GM12878 (cell line): ENCODE data around the gene RELL2. TPM values are rescaled to one million over a fixed set of nuclear protein-coding genes. Genes with fewer than 3 reads are reported as not detected.

ENCODE experiments used
- BHLHE40 ChIP-seq, 2 experiments: fragments of 450-650 bp in 1 of 2; IDR thresholded peaks; 2 replicates each; pipeline ENCODE4 v1.6.1; 2011 to 2017; ENCODE audit warnings: low read depth in 2 of 2, borderline replicate concordance in 1 of 2, improper control_type of control experiment in 1 of 2, low read length in 1 of 2, mild to moderate bottlenecking in 1 of 2
- CBX5 ChIP-seq: sonication (generic); IDR thresholded peaks from 2 replicates; pipeline ENCODE4 v1.6.1; 2016; ENCODE audit warnings: low read depth, moderate library complexity, mild to moderate bottlenecking, inconsistent platforms
- CEBPB ChIP-seq, 2 experiments: fragments of 150-350 bp in 1 of 2; IDR thresholded peaks; 2 replicates each; pipeline ENCODE4 v1.6.1; 2012 to 2014; ENCODE audit warnings: low read depth in 2 of 2, low read length in 2 of 2, borderline replicate concordance in 1 of 2, inconsistent platforms in 1 of 2
- CHD2 ChIP-seq: IDR thresholded peaks from 2 replicates; pipeline ENCODE4 v1.6.1; 2011; ENCODE audit warnings: low read depth, low read length, improper control_type of control experiment, borderline replicate concordance
- CREB1 ChIP-seq: IDR thresholded peaks from 2 replicates; pipeline ENCODE4 v1.6.1; 2012; ENCODE audit warnings: low read depth, mild to moderate bottlenecking, inconsistent platforms
- EP300 ChIP-seq, 2 experiments: fragments of 150-350 bp in 1 of 2; IDR thresholded peaks; 2 replicates each; pipeline ENCODE4 v1.6.1; 2011 to 2012; ENCODE audit warnings: low read depth in 2 of 2, low read length in 2 of 2, borderline replicate concordance in 1 of 2, improper control_type of control experiment in 1 of 2, inconsistent platforms in 1 of 2; ENCODE audit not compliant: control insufficient read depth in 1 of 2
- IKZF1 ChIP-seq: fragments of 450-650 bp; conservative IDR thresholded peaks from 2 replicates; pipeline ENCODE4 v1.6.1; 2017; ENCODE audit warnings: antibody characterized with exemption, mild to moderate bottlenecking
- IRF4 ChIP-seq: IDR thresholded peaks from 2 replicates; pipeline ENCODE4 v1.6.1; 2011; ENCODE audit warnings: low read depth, low read length
- JUND ChIP-seq: IDR thresholded peaks from 2 replicates; pipeline ENCODE4 v1.6.1; 2012; ENCODE audit warnings: low read depth, mild to moderate bottlenecking, low read length, improper control_type of control experiment, moderate library complexity
- MTA2 ChIP-seq: fragments of 450-650 bp; IDR thresholded peaks from 2 replicates; pipeline ENCODE4 v1.6.1; 2016; ENCODE audit warnings: low read depth, mild to moderate bottlenecking, moderate library complexity
- NRF1 ChIP-seq: conservative IDR thresholded peaks from 2 replicates; pipeline ENCODE4 v1.6.1; 2011; ENCODE audit warnings: mild to moderate bottlenecking, low read depth, low read length, improper control_type of control experiment
- RAD21 ChIP-seq: IDR thresholded peaks from 2 replicates; pipeline ENCODE4 v1.6.1; 2011; ENCODE audit warnings: mild to moderate bottlenecking, low read depth, low read length, moderate library complexity; ENCODE audit not compliant: insufficient read depth
- RAD51 ChIP-seq: fragments of 450-650 bp; IDR thresholded peaks from 2 replicates; pipeline ENCODE4 v1.6.1; 2016; ENCODE audit warnings: moderate library complexity, mild to moderate bottlenecking, inconsistent platforms
- SMARCA5 ChIP-seq: fragments of 450-650 bp; IDR thresholded peaks from 2 replicates; pipeline ENCODE4 v1.6.1; 2017; ENCODE audit warnings: mild to moderate bottlenecking
- SPI1 ChIP-seq: IDR thresholded peaks from 2 replicates; pipeline ENCODE4 v1.6.1; 2011; ENCODE audit warnings: low read depth, mild to moderate bottlenecking, low read length, moderate library complexity, borderline replicate concordance; ENCODE audit not compliant: insufficient read depth
- SREBF2 ChIP-seq: IDR thresholded peaks from 2 replicates; pipeline ENCODE4 v1.6.1; 2012; ENCODE audit warnings: mild to moderate bottlenecking, low read length
- YY1 ChIP-seq: IDR thresholded peaks from 2 replicates; pipeline ENCODE4 v1.6.1; 2011; ENCODE audit warnings: low read depth, mild to moderate bottlenecking, low read length
- polyA plus RNA-seq, 11 experiments: library from polyadenylated mRNA; depleted of rRNA in 4 of 11; unstranded in 6 of 11; stranded (reverse) in 5 of 11; fragments of >200 nt; fragmentation: Nextera tagmentation in 4 of 11; fragmentation: Illumina TruSeq in 1 of 11; extraction: Ambion mirVana in 4 of 11; extraction: Trizol in 1 of 11; gene quantifications; 1 replicate in 1 of 11; 2 replicates in 10 of 11; pipeline versions ENCODE4 v1.2.1 to v1.2.3, GENCODE V29; 2011 to 2016; ENCODE audit warnings: inconsistent platforms in 2 of 11, missing spikeins in 2 of 11, low read depth in 1 of 11
- total RNA-seq, 4 experiments: library from RNA; depleted of rRNA in 3 of 4; stranded (reverse); fragments of >200 nt in 3 of 4; fragmentation: Illumina TruSeq in 1 of 4; extraction: Trizol in 1 of 4; gene quantifications; 2 replicates each; pipeline versions ENCODE4 v1.2.1 to v1.2.3, GENCODE V29; 2013 to 2021
- TF ChIP-seq, protein P1 (sequence below): fragments of 450-650 bp; IDR thresholded peaks from 2 replicates; pipeline ENCODE4 v1.6.1; 2016; ENCODE audit warnings: mild to moderate bottlenecking, moderate library complexity, borderline replicate concordance
- TF ChIP-seq, protein P2 (sequence below): fragments of 450-650 bp; IDR thresholded peaks from 2 replicates; pipeline ENCODE4 v1.6.1; 2017; ENCODE audit warnings: mild to moderate bottlenecking, low read depth, inconsistent platforms; ENCODE audit not compliant: poor library complexity, severe bottlenecking

RELL2 gene
- total and polyA plus RNA-seq, 10 of the 15 experiments (the other 5 are each of a cell fraction or from before 2014, with no cell fraction given), result 0.23 to 21.4 (median 7.1) TPM

DNA sequence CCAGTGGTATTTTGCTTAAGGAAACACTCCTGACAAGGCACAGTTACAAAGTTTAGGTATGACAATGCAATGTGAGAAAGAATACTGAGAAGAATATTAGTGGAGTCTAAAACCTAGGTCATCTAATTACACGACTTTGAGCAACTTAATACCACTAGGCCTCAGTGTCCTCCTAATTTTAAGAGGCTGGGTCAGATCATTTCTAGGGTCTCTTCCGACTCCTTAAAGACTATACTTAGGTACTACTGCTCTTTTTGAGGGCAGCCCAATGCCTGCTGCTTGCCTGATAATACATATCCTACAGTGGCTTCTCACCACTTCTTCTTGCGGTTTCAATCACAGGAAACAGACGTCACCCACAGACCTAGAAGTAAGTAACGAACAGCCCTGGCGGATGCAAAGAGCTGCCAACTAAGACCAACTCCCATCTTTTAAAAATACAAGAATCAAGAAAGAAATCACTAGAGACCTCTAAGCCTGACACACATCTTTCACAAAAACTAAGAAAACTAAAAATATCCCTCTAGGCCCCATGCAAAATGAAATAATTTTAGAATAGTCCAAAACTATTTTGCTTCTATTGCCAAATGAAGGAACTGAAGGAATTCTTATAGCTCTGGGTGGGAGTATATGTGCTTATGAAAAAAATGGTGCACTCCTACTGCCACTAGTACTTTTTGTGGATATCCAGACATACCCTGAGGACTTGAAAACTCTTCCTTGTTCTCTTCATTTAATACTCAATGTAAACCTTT is 31.1 kb upstream of the RELL2 start (continued):
- TF ChIP-seq, protein P1, sequence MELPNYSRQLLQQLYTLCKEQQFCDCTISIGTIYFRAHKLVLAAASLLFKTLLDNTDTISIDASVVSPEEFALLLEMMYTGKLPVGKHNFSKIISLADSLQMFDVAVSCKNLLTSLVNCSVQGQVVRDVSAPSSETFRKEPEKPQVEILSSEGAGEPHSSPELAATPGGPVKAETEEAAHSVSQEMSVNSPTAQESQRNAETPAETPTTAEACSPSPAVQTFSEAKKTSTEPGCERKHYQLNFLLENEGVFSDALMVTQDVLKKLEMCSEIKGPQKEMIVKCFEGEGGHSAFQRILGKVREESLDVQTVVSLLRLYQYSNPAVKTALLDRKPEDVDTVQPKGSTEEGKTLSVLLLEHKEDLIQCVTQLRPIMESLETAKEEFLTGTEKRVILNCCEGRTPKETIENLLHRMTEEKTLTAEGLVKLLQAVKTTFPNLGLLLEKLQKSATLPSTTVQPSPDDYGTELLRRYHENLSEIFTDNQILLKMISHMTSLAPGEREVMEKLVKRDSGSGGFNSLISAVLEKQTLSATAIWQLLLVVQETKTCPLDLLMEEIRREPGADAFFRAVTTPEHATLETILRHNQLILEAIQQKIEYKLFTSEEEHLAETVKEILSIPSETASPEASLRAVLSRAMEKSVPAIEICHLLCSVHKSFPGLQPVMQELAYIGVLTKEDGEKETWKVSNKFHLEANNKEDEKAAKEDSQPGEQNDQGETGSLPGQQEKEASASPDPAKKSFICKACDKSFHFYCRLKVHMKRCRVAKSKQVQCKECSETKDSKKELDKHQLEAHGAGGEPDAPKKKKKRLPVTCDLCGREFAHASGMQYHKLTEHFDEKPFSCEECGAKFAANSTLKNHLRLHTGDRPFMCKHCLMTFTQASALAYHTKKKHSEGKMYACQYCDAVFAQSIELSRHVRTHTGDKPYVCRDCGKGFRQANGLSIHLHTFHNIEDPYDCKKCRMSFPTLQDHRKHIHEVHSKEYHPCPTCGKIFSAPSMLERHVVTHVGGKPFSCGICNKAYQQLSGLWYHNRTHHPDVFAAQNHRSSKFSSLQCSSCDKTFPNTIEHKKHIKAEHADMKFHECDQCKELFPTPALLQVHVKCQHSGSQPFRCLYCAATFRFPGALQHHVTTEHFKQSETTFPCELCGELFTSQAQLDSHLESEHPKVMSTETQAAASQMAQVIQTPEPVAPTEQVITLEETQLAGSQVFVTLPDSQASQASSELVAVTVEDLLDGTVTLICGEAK, result peak; percentile 11; the same call in 1 of the 2 replicates
- TF ChIP-seq SREBF2 (no peak), BHLHE40 (IDR thresholded peaks at IDR 0.05; ENCODE audit: borderline replicate concordance in 1 of 2, low read depth in 2 of 2, low read length in 1 of 2) (peak; percentile 12 to 41; a peak in 2 of 4 replicates), MTA2 (peak; percentile 85), RAD21 (0 out of 2 replicates have a peak, but pooled peaks have one; percentile 7), RAD51 (0 out of 2 replicates have a peak, but pooled peaks have one; percentile 10), JUND (peak; percentile 21; the same call in 1 of the 2 replicates), EP300 (IDR thresholded peaks at IDR 0.05; ENCODE audit: borderline replicate concordance in 1 of 2, control insufficient read depth in 1 of 2, low read depth in 2 of 2, low read length in 2 of 2) (peak; percentile 58 to 81), NRF1 (no peak), IRF4 (peak; percentile 63), CREB1 (peak; percentile 80), IKZF1 (peak; percentile 77), SMARCA5 (peak; percentile 66; the same call in 1 of the 2 replicates), CEBPB (IDR thresholded peaks at IDR 0.05; ENCODE audit: borderline replicate concordance in 1 of 2, low read depth in 2 of 2, low read length in 2 of 2) (no peak), SPI1 (peak; percentile 76), CBX5 (peak; percentile 92), CHD2 (0 out of 2 replicates have a peak, but pooled peaks have one; percentile 49), YY1 (0 out of 2 replicates have a peak, but pooled peaks have one; percentile 51)
- TF ChIP-seq, protein P2, sequence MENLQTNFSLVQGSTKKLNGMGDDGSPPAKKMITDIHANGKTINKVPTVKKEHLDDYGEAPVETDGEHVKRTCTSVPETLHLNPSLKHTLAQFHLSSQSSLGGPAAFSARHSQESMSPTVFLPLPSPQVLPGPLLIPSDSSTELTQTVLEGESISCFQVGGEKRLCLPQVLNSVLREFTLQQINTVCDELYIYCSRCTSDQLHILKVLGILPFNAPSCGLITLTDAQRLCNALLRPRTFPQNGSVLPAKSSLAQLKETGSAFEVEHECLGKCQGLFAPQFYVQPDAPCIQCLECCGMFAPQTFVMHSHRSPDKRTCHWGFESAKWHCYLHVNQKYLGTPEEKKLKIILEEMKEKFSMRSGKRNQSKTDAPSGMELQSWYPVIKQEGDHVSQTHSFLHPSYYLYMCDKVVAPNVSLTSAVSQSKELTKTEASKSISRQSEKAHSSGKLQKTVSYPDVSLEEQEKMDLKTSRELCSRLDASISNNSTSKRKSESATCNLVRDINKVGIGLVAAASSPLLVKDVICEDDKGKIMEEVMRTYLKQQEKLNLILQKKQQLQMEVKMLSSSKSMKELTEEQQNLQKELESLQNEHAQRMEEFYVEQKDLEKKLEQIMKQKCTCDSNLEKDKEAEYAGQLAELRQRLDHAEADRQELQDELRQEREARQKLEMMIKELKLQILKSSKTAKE, result peak; percentile 83
